GM10266 (cell line): ENCODE results near the gene HPS3.
"Not testable (repeated sequence)": the region's sequence is repeated elsewhere in the genome, so short reads cannot be mapped to it uniquely, and the experiment has no call there.

Experiments used
- DNase-seq: peaks from one replicate; pipeline ENCODE4 v3.0.0; 2012; ENCODE audit errors: extremely low spot score
- TF ChIP-seq, protein P1 (sequence below): IDR thresholded peaks from 2 replicates; pipeline ENCODE4 v1.5.1; 2012; ENCODE audit warnings: mild to moderate bottlenecking, low read depth; ENCODE audit not compliant: control insufficient read depth, insufficient read depth; ENCODE audit errors: missing control alignments

HPS3 gene

DNA sequence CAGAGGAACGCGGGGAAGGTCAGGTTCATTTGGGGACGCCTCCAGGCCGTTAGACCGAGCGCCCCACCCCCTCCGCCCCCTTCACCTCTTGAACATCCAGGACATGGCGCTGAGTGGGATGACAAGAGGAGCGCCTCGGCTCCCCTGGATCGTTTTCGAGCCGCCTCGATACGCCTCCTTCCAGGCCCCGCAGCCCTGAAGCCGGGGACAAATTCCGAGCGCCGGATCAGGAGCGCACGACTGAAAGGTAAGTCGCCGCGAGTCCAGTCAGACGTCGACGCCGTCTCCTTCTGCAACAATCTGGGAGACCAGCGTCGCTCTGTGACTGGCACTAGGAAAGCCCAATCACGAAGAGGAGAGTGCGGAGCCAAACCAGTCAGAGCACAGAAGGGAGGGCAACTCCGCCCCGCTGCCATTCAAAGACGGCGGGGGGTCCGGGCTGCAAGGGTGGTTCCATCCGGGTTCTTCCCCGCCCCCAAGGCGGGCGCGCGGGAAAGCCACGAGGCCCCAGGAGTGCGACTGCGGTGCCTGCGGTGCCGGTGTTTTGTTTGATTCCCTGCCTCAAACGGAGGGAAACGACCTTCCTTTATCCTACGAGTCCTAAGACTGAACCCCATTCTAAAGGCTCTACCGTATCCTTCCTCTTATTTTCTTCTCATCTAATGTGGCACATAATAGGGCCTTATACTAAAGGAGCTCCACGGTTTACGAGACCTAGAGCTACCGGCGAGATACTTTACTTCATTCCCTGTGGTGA, 43.0 kb upstream of the HPS3 start, which contains the start of gene HLTF:
Gene HLTF (minus strand): TSS at position 302 of the 757 bp plus-strand sequence. CDS start 197 bp downstream, at position 105.
- TF ChIP-seq, protein P1, sequence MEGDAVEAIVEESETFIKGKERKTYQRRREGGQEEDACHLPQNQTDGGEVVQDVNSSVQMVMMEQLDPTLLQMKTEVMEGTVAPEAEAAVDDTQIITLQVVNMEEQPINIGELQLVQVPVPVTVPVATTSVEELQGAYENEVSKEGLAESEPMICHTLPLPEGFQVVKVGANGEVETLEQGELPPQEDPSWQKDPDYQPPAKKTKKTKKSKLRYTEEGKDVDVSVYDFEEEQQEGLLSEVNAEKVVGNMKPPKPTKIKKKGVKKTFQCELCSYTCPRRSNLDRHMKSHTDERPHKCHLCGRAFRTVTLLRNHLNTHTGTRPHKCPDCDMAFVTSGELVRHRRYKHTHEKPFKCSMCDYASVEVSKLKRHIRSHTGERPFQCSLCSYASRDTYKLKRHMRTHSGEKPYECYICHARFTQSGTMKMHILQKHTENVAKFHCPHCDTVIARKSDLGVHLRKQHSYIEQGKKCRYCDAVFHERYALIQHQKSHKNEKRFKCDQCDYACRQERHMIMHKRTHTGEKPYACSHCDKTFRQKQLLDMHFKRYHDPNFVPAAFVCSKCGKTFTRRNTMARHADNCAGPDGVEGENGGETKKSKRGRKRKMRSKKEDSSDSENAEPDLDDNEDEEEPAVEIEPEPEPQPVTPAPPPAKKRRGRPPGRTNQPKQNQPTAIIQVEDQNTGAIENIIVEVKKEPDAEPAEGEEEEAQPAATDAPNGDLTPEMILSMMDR, result no peak
- peak; percentile 90 for DNase-seq

- TF ChIP-seq, protein P1, result no peak
- DNase-seq, result no peak
Measured at GRCh38 chr3:149087208-149087607, 42.2 kb upstream of the HPS3 start.

DNA sequence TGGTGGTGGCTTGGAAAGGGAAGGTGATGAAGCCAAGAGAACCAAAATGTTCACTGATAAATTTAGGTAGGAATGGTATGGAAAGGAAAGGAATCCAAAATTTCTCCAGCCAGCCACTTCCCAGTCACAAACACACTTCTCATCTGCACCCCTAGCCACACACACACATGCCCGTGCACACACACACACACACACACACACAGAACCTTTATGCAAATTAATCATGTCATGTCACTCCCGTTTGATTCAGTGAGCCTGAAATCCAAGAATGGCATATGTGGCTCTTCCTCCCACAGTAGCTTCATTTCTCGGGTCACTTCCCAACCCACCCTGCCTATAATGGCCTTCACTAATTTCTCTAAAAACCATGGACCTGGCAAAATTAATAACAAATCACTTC, 40.0 kb upstream of the HPS3 start:
- TF ChIP-seq, protein P1, result no peak
- no peak for DNase-seq

DNA sequence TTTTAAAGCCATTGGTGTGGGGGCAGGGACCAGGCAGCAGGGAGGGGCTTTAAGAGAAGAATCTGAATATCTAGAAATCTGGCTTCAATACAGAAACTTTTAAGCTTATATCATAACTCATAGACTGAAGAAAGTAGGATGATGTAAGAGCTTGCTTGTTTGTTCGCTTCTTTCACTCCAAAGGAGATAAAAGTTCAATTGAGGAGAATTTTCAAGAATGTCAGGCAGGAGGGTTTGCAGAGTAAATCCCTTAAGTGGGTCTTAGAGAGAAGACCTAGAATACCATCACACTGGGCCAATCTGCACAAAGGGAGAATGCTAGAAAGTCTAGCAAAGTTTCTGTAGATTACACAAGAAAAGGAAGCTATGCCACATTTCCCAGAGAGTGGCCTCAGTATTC, 39.0 kb upstream of the HPS3 start:
- no peak for DNase-seq

DNA sequence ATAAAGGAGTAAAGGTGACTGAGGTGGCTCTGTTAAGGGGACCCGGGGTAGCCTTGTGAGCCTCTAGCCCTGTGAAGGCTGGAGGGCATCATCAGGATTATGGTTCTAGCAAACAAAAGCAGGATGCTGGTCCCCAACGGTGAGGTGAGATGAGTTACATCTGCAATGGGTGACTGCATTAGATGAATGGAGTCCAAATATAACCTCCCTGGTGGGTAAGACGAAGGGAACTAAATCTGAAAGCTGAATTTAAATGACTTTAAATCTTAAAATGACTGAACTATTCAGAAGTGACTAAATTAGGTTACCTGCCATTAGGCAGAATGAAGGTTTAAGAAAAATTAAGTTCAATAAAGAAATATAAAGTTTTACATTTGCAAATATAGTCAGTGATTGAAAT, 38.5 kb upstream of the HPS3 start:
- DNase-seq, result peak; percentile 33
- TF ChIP-seq, protein P1, result no peak

More for the DNA sequence above, 39.0 kb upstream of the HPS3 start:
- TF ChIP-seq, protein P1, result no peak

GRCh38 chr3:149091983-149092382, 37.5 kb upstream of the HPS3 start:
- DNase-seq, result no peak
- TF ChIP-seq, protein P1, result no peak

GRCh38 chr3:149095487-149095886, 34.0 kb upstream of the HPS3 start:
- peak; percentile 61 for DNase-seq
- TF ChIP-seq, protein P1, result no peak

GRCh38 chr3:149097987-149098386, 31.5 kb upstream of the HPS3 start:
- DNase-seq, result not testable (repeated sequence)
